HEK293T (cell line): ENCODE measurements around the gene FOXC1.

Experiments used
- ARNT ChIP-seq: fragments of 450-650 bp; IDR thresholded peaks from 2 replicates; pipeline ENCODE4 v1.6.1; 2017; ENCODE audit warnings: mild to moderate bottlenecking
- BHLHE40 ChIP-seq: fragments of 450-650 bp; IDR thresholded peaks from 2 replicates; pipeline ENCODE4 v1.6.1; 2016; ENCODE audit warnings: mild to moderate bottlenecking, moderate library complexity, borderline replicate concordance
- ELF4 ChIP-seq: fragments of 450-650 bp; IDR thresholded peaks from 2 replicates; pipeline ENCODE4 v1.6.1; 2017; ENCODE audit warnings: antibody characterized with exemption
- FOXA1 ChIP-seq: fragments of 450-650 bp; IDR thresholded peaks from 2 replicates; pipeline ENCODE4 v1.6.1; 2016; ENCODE audit warnings: mild to moderate bottlenecking
- FOXK2 ChIP-seq: fragments of 450-650 bp; IDR thresholded peaks from 2 replicates; pipeline ENCODE4 v1.6.1; 2016; ENCODE audit warnings: mild to moderate bottlenecking
- FOXM1 ChIP-seq: fragments of 450-650 bp; IDR thresholded peaks from 2 replicates; pipeline ENCODE4 v1.6.1; 2017; ENCODE audit warnings: mild to moderate bottlenecking, borderline replicate concordance
- HDGF ChIP-seq: fragments of 450-650 bp; IDR thresholded peaks from 2 replicates; pipeline ENCODE4 v1.6.1; 2017; ENCODE audit warnings: antibody characterized with exemption, borderline replicate concordance
- L3MBTL2 ChIP-seq: fragments of 450-650 bp; conservative IDR thresholded peaks from 2 replicates; pipeline ENCODE4 v1.6.1; 2016; ENCODE audit warnings: mild to moderate bottlenecking
- NFRKB ChIP-seq: fragments of 450-650 bp; IDR thresholded peaks from 2 replicates; pipeline ENCODE4 v1.6.1; 2016; ENCODE audit warnings: mild to moderate bottlenecking, moderate library complexity
- SP1 ChIP-seq: fragments of 450-650 bp; IDR thresholded peaks from 2 replicates; pipeline ENCODE4 v1.6.1; 2017
- SUZ12 ChIP-seq: fragments of 450-650 bp; IDR thresholded peaks from 2 replicates; pipeline ENCODE4 v1.6.1; 2016; ENCODE audit warnings: mild to moderate bottlenecking
- TF ChIP-seq, protein P1 (sequence below): fragments of 450-650 bp; IDR thresholded peaks from 2 replicates; pipeline ENCODE4 v1.6.1; 2016

DNA sequence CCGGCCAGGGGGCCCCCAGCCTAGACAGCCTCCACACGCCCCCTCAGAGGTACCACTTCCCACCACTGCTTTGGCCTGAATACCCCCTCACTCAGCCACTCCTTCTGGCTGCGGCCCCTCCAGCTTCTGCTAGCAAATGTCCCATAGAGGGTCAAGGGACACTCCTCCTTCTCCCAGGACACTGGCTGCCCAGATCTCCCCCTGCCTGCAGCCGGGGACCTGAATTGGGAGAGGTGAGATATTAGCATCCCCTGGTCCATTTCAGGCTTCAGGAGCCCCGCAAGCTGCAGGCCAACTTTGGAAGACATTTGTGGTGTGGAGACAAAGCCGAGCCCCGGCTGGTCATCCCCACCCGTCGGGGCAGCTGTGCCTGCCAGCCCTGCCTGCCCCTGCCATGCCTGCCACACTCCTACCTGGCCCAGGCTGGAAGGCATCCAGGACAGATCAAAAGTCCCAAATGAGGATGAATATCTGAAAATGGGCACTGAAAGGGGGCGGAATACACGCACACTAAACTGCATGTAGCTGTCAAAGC lies 32.5 kb upstream of the FOXC1 start:
- TF ChIP-seq BHLHE40 = no peak
- no peak for TF ChIP-seq SUZ12
- TF ChIP-seq FOXM1 = no peak
- no peak for TF ChIP-seq ARNT
- TF ChIP-seq, protein P1, sequence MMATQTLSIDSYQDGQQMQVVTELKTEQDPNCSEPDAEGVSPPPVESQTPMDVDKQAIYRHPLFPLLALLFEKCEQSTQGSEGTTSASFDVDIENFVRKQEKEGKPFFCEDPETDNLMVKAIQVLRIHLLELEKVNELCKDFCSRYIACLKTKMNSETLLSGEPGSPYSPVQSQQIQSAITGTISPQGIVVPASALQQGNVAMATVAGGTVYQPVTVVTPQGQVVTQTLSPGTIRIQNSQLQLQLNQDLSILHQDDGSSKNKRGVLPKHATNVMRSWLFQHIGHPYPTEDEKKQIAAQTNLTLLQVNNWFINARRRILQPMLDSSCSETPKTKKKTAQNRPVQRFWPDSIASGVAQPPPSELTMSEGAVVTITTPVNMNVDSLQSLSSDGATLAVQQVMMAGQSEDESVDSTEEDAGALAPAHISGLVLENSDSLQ = no peak
- no peak for TF ChIP-seq HDGF
- TF ChIP-seq SP1 = no peak
- TF ChIP-seq L3MBTL2 = no peak
- no peak for TF ChIP-seq FOXK2
- no peak for TF ChIP-seq NFRKB
- no peak for TF ChIP-seq ELF4
- TF ChIP-seq FOXA1 = no peak
